NB4 (cell line): ENCODE results near the gene NTNG1.

Source experiments
- DNase-seq: peaks from one replicate; pipeline ENCODE4 v3.0.0; 2010; ENCODE audit warnings: low read depth
- H3K4me3 ChIP-seq: one replicate; pipeline ENCODE4 v1.5.1; 2011; ENCODE audit warnings: mild to moderate bottlenecking, low read depth, low read length, moderate library complexity
- MYC ChIP-seq: IDR thresholded peaks from 2 replicates; pipeline ENCODE4 v1.6.1; 2011; ENCODE audit warnings: low read depth, low read length
- POLR2A ChIP-seq: IDR thresholded peaks from 2 replicates; pipeline ENCODE4 v1.6.1; 2011; ENCODE audit warnings: mild to moderate bottlenecking; ENCODE audit not compliant: insufficient read length; ENCODE audit errors: extremely low read depth
- TF ChIP-seq, protein P1 (sequence below): IDR thresholded peaks from 2 replicates; pipeline ENCODE4 v1.6.1; 2011; ENCODE audit warnings: low read depth, low read length
- TF ChIP-seq, protein P2 (sequence below): IDR thresholded peaks from one replicate; pipeline ENCODE4 v1.5.1; 2012; ENCODE audit warnings: low read depth, low read length

The NTNG1 gene

DNA sequence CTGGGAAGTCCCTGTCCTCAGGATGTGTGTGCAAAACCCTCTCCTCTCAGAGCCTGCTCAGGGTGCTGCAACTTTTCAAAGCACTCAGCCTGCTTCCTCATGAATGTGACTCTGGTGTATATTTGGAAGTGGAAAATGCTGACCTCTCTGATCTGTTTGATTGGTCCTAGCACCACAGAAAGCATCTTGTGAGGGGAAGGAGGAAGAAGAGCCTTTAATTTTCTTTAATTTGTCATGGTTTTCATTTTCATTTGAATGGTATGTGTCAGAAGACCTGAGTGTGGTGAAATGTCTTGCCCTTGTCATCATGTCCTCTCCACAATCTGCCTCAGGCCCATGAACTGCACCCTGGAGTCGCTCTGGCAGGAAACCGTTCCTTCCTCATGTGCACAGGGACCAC lies 383.5 kb downstream of the NTNG1 start:
- no peak for DNase-seq
- no peak for TF ChIP-seq MYC
- TF ChIP-seq, protein P1, sequence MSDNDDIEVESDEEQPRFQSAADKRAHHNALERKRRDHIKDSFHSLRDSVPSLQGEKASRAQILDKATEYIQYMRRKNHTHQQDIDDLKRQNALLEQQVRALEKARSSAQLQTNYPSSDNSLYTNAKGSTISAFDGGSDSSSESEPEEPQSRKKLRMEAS: no peak
- TF ChIP-seq, protein P2, sequence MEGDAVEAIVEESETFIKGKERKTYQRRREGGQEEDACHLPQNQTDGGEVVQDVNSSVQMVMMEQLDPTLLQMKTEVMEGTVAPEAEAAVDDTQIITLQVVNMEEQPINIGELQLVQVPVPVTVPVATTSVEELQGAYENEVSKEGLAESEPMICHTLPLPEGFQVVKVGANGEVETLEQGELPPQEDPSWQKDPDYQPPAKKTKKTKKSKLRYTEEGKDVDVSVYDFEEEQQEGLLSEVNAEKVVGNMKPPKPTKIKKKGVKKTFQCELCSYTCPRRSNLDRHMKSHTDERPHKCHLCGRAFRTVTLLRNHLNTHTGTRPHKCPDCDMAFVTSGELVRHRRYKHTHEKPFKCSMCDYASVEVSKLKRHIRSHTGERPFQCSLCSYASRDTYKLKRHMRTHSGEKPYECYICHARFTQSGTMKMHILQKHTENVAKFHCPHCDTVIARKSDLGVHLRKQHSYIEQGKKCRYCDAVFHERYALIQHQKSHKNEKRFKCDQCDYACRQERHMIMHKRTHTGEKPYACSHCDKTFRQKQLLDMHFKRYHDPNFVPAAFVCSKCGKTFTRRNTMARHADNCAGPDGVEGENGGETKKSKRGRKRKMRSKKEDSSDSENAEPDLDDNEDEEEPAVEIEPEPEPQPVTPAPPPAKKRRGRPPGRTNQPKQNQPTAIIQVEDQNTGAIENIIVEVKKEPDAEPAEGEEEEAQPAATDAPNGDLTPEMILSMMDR: no peak
- TF ChIP-seq POLR2A: no peak
- no peak overlapping the region for H3K4me3 ChIP-seq

DNA sequence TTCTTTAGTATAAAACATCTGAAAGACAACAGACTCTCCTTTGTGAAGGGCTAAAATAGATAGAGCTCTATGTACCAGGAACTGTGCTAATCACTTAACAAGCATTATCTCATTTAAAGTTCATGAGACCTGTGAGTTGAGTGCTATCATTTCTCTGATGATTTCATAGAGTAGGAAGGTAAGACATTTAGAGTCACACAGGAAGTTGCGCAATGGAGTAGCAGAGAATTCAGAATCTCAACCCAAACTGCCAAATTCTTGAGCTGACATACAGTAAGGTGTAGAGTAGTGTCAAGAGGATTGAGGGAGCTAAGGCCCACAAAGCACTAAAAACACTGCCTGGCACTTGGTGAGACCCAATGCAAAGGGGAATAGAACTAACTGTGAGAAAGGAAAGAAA lies 384.3 kb downstream of the NTNG1 start:
- DNase-seq: peak; percentile 6
- TF ChIP-seq MYC (no peak), POLR2A (no peak)
- TF ChIP-seq, protein P1: no peak
- TF ChIP-seq, protein P2: no peak
- no peak overlapping the region for H3K4me3 ChIP-seq

GRCh38 chr1:107525961-107526360 lies 385.1 kb downstream of the NTNG1 start:
- no peak for DNase-seq
- TF ChIP-seq POLR2A (no peak), MYC (no peak)
- no peak overlapping the region for H3K4me3 ChIP-seq

DNA sequence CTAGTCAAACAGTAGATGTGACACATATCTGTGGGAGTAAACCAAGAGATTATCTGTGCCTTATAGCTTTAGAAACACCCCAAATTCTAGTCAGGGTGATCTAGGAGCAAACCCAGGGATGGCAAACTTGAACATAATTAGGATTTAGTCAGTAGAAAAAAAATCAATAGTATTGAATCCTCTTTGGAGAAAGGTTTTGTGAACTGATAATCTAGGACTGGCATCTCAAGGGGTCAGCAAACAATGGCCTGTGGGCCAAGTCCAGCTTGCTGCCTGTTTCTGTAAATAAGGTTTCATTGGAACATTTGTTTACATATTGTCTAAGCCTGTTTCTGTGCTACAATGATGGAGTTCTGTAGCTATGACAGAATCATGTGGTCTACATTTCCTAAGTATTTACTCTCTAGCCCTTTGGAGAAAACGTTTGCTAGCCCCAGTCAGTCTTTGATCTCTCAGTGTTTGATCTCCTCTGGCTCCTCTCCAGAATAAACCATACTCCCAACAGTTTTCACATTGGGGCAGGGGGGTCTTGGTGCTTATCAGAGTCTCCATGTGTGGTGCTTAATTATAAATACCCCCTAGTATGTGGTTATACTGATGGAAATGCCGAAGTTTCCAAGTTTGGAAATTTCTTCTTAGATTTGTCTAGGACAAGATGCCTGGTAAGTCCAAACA lies 385.8 kb downstream of the NTNG1 start:
- DNase-seq: no peak
- H3K4me3 ChIP-seq: no peak overlapping the region
- TF ChIP-seq MYC (no peak), POLR2A (no peak)
- TF ChIP-seq, protein P2: no peak
- TF ChIP-seq, protein P1: no peak

GRCh38 chr1:107529511-107530149 lies 388.8 kb downstream of the NTNG1 start:
- TF ChIP-seq, protein P1: no peak
- TF ChIP-seq, protein P2: peak; percentile 68
- TF ChIP-seq POLR2A (no peak), MYC (no peak)
- no peak overlapping the region for H3K4me3 ChIP-seq
- peak; percentile 50 for DNase-seq

DNA sequence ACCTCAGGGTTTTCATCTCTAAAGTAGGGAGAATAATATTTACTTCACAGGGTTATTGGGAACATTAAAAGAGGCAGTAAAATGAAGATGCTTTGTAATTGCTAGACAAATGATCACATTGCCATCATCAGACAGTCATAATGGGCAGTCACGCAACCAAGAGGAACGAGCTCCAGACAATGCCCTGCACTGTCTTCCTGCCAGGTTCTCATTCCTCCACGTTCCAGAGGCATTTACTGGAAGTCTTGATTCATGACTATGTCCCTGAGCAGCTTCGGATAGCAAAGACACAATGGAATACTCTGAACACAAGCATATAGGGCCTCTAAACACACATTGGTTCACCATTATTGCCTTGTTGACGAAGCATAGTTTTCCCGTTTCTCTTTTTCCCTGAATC lies 389.7 kb downstream of the NTNG1 start:
- TF ChIP-seq, protein P1: no peak
- TF ChIP-seq, protein P2: no peak
- TF ChIP-seq POLR2A: no peak
- TF ChIP-seq MYC: no peak
- no peak for DNase-seq
- H3K4me3 ChIP-seq: no peak overlapping the region
